ENCODE results near the gene HOXB4.

- peak; percentile 48; the same call in 1 of the 2 replicates for TF ChIP-seq POLR2A (IDR thresholded peaks at IDR 0.05; ENCODE audit: low read depth, low read length)
- TF ChIP-seq POLR2AphosphoS5 (IDR thresholded peaks at IDR 0.05; ENCODE audit: low read depth, low read length): peak; percentile 71; the same call in 1 of the 2 replicates
- no peak for TF ChIP-seq SPI1 (IDR thresholded peaks at IDR 0.05; ENCODE audit: low read depth, low read length)
- TF ChIP-seq TAF1 (IDR thresholded peaks at IDR 0.05; ENCODE audit: low read depth, low read length): peak; percentile 65
Observed at GRCh38 chr17:48543107-48543853, 34.9 kb downstream of the HOXB4 start.

Measured in GM12891 (cell line).